ENCODE results near the gene USP13.
"Not testable (repeated sequence)": the region's sequence is repeated elsewhere in the genome, so short reads cannot be mapped to it uniquely, and the experiment has no call there.

Gene USP13

GRCh38 chr3:179738998-179739397, 86.2 kb downstream of the USP13 start:
- no peak for FAIRE-seq

- FAIRE-seq = no peak
These were observed 87.2 kb downstream of the USP13 start for GRCh38 chr3:179739816-179740594.

- no peak for FAIRE-seq
These were observed 91.1 kb downstream of the USP13 start for GRCh38 chr3:179743913-179744312.

- FAIRE-seq = no peak
These were observed 91.8 kb downstream of the USP13 start for GRCh38 chr3:179744667-179745066.

GRCh38 chr3:179745079-179745478, 92.2 kb downstream of the USP13 start:
- FAIRE-seq = no peak

- FAIRE-seq = no peak
These were observed 92.9 kb downstream of the USP13 start for GRCh38 chr3:179745716-179746115.

- FAIRE-seq = no peak
These were observed 98.0 kb downstream of the USP13 start for GRCh38 chr3:179750720-179751328.

GRCh38 chr3:179760944-179761343, 108.1 kb downstream of the USP13 start:
- no peak for FAIRE-seq

GRCh38 chr3:179765396-179765795, 112.6 kb downstream of the USP13 start:
- FAIRE-seq = no peak

GRCh38 chr3:179766416-179767133, 113.7 kb downstream of the USP13 start:
- FAIRE-seq = no peak

- FAIRE-seq = no peak
These were observed 115.2 kb downstream of the USP13 start for GRCh38 chr3:179768080-179768479.

GRCh38 chr3:179769411-179770247, 116.8 kb downstream of the USP13 start:
- FAIRE-seq = no peak

GRCh38 chr3:179771797-179772196, 119.0 kb downstream of the USP13 start:
- FAIRE-seq = no peak

- no peak for FAIRE-seq
These were observed 119.5 kb downstream of the USP13 start for GRCh38 chr3:179772297-179772696.

GRCh38 chr3:179775416-179776122, 122.7 kb downstream of the USP13 start:
- no peak for FAIRE-seq

- not testable (repeated sequence) for FAIRE-seq
These were observed 130.0 kb downstream of the USP13 start for GRCh38 chr3:179782841-179783240.

- FAIRE-seq = no peak
These were observed 136.2 kb downstream of the USP13 start for GRCh38 chr3:179788996-179789395.

- FAIRE-seq = no peak
These were observed 139.0 kb downstream of the USP13 start for GRCh38 chr3:179791793-179792192.

GRCh38 chr3:179794355-179794754, 141.5 kb downstream of the USP13 start:
- no peak for FAIRE-seq

- no peak for FAIRE-seq
These were observed 143.6 kb downstream of the USP13 start for GRCh38 chr3:179796421-179796820.

GRCh38 chr3:179797192-179797591, 144.4 kb downstream of the USP13 start:
- FAIRE-seq = no peak

GRCh38 chr3:179801263-179801662, 148.4 kb downstream of the USP13 start:
- no peak for FAIRE-seq
